H1 (cell line): ENCODE data around the gene FOSL2. TPM values are rescaled to one million over a fixed set of nuclear protein-coding genes. Genes with fewer than 3 reads are reported as not detected.

Experiments
- EGR1 ChIP-seq: IDR thresholded peaks from 2 replicates; pipeline ENCODE4 v1.6.1; 2011; ENCODE audit warnings: low read depth, low read length, borderline replicate concordance
- polyA plus RNA-seq, 7 experiments: library from polyadenylated mRNA; depleted of rRNA in 3 of 7; stranded (reverse) in 5 of 7; unstranded in 2 of 7; fragments of >200 nt in 5 of 7; fragments of 200-250 nt in 2 of 7; gene quantifications; 1 replicate in 5 of 7; 2 replicates in 1 of 7; 4 replicates in 1 of 7; pipeline versions ENCODE4 v1.2.1 to v1.2.3, GENCODE V29; 2011 to 2013; ENCODE audit warnings: missing spikeins in 2 of 7, mixed read lengths in 2 of 7
- total RNA-seq: library from RNA; stranded (reverse); fragmentation: NEBNext Ultra II Directional; extraction: Animal tissue kit (Norgen Biotek cat#: 25700); gene quantifications from 2 replicates; pipeline ENCODE4 v1.2.1, GENCODE V29; 2021
- TF ChIP-seq, protein P1 (sequence below): fragments of 300-600 bp; sonication (generic); IDR thresholded peaks from 2 replicates; pipeline ENCODE4 v1.7.1; 2012; ENCODE audit warnings: low read length, moderate library complexity, mild to moderate bottlenecking, inconsistent platforms; ENCODE audit not compliant: insufficient replicate concordance
- TF ChIP-seq, protein P2 (sequence below): IDR thresholded peaks from 2 replicates; pipeline ENCODE4 v1.6.1; 2012; ENCODE audit warnings: low read length, inconsistent platforms
- TF ChIP-seq, protein P3 (sequence below): IDR thresholded peaks from 2 replicates; pipeline ENCODE4 v1.6.1; 2012; ENCODE audit warnings: inconsistent platforms

FOSL2 gene
- total and polyA plus RNA-seq, 2 of the 8 experiments (the other 6 are each of a cell fraction or from before 2014, with no cell fraction given), result 1.5 to 4.5 TPM

DNA sequence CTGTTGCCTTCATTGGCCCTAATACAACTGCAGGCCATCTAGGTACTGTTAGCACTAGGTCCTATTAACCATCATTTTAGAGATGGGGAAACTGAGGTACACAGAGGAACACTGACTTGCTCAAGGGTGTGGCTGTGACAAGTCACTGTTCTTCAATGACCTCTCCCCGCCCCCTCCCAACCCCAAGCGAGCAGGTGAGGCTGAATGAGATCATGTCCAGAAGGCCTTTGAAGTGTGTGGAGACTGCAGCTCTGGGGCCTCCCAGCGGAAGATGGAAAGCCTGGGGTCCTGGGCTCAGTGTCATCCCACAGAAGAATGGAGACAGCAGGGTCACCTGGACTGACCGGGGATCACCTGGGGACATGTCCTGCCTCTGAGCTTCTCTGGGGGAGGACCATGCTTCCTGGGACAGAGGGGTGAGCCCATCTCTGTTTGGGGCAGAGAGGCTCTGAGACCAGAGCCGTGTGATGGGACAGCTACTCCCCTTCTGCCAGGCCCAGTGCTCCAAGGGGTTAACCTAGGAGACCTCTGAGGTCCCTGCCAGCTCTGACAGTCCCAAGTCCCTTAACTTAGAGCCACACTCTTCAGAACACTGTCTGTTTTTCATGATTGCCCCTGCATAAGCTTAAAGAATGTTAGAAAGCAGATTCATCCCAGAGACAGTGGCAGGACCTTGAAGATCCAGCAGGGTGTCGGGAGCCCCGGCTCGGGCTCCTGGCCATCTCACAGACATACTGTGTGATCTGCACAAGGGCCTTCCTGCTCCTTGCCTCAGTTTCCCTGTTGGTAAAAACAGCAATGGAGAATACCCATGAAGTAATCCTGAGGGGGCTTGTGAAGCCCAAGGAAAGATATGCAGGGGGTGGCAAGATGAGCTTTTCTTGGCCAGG lies 16.7 kb upstream of the FOSL2 start (continued):
- TF ChIP-seq, protein P1, sequence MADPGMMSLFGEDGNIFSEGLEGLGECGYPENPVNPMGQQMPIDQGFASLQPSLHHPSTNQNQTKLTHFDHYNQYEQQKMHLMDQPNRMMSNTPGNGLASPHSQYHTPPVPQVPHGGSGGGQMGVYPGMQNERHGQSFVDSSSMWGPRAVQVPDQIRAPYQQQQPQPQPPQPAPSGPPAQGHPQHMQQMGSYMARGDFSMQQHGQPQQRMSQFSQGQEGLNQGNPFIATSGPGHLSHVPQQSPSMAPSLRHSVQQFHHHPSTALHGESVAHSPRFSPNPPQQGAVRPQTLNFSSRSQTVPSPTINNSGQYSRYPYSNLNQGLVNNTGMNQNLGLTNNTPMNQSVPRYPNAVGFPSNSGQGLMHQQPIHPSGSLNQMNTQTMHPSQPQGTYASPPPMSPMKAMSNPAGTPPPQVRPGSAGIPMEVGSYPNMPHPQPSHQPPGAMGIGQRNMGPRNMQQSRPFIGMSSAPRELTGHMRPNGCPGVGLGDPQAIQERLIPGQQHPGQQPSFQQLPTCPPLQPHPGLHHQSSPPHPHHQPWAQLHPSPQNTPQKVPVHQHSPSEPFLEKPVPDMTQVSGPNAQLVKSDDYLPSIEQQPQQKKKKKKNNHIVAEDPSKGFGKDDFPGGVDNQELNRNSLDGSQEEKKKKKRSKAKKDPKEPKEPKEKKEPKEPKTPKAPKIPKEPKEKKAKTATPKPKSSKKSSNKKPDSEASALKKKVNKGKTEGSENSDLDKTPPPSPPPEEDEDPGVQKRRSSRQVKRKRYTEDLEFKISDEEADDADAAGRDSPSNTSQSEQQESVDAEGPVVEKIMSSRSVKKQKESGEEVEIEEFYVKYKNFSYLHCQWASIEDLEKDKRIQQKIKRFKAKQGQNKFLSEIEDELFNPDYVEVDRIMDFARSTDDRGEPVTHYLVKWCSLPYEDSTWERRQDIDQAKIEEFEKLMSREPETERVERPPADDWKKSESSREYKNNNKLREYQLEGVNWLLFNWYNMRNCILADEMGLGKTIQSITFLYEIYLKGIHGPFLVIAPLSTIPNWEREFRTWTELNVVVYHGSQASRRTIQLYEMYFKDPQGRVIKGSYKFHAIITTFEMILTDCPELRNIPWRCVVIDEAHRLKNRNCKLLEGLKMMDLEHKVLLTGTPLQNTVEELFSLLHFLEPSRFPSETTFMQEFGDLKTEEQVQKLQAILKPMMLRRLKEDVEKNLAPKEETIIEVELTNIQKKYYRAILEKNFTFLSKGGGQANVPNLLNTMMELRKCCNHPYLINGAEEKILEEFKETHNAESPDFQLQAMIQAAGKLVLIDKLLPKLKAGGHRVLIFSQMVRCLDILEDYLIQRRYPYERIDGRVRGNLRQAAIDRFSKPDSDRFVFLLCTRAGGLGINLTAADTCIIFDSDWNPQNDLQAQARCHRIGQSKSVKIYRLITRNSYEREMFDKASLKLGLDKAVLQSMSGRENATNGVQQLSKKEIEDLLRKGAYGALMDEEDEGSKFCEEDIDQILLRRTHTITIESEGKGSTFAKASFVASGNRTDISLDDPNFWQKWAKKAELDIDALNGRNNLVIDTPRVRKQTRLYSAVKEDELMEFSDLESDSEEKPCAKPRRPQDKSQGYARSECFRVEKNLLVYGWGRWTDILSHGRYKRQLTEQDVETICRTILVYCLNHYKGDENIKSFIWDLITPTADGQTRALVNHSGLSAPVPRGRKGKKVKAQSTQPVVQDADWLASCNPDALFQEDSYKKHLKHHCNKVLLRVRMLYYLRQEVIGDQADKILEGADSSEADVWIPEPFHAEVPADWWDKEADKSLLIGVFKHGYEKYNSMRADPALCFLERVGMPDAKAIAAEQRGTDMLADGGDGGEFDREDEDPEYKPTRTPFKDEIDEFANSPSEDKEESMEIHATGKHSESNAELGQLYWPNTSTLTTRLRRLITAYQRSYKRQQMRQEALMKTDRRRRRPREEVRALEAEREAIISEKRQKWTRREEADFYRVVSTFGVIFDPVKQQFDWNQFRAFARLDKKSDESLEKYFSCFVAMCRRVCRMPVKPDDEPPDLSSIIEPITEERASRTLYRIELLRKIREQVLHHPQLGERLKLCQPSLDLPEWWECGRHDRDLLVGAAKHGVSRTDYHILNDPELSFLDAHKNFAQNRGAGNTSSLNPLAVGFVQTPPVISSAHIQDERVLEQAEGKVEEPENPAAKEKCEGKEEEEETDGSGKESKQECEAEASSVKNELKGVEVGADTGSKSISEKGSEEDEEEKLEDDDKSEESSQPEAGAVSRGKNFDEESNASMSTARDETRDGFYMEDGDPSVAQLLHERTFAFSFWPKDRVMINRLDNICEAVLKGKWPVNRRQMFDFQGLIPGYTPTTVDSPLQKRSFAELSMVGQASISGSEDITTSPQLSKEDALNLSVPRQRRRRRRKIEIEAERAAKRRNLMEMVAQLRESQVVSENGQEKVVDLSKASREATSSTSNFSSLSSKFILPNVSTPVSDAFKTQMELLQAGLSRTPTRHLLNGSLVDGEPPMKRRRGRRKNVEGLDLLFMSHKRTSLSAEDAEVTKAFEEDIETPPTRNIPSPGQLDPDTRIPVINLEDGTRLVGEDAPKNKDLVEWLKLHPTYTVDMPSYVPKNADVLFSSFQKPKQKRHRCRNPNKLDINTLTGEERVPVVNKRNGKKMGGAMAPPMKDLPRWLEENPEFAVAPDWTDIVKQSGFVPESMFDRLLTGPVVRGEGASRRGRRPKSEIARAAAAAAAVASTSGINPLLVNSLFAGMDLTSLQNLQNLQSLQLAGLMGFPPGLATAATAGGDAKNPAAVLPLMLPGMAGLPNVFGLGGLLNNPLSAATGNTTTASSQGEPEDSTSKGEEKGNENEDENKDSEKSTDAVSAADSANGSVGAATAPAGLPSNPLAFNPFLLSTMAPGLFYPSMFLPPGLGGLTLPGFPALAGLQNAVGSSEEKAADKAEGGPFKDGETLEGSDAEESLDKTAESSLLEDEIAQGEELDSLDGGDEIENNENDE, result no peak
- TF ChIP-seq, protein P2, sequence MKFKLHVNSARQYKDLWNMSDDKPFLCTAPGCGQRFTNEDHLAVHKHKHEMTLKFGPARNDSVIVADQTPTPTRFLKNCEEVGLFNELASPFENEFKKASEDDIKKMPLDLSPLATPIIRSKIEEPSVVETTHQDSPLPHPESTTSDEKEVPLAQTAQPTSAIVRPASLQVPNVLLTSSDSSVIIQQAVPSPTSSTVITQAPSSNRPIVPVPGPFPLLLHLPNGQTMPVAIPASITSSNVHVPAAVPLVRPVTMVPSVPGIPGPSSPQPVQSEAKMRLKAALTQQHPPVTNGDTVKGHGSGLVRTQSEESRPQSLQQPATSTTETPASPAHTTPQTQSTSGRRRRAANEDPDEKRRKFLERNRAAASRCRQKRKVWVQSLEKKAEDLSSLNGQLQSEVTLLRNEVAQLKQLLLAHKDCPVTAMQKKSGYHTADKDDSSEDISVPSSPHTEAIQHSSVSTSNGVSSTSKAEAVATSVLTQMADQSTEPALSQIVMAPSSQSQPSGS, result no peak
- TF ChIP-seq EGR1, result no peak
- TF ChIP-seq, protein P3, sequence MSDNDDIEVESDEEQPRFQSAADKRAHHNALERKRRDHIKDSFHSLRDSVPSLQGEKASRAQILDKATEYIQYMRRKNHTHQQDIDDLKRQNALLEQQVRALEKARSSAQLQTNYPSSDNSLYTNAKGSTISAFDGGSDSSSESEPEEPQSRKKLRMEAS, result no peak
